ENCODE results near the gene HJV.

DNA sequence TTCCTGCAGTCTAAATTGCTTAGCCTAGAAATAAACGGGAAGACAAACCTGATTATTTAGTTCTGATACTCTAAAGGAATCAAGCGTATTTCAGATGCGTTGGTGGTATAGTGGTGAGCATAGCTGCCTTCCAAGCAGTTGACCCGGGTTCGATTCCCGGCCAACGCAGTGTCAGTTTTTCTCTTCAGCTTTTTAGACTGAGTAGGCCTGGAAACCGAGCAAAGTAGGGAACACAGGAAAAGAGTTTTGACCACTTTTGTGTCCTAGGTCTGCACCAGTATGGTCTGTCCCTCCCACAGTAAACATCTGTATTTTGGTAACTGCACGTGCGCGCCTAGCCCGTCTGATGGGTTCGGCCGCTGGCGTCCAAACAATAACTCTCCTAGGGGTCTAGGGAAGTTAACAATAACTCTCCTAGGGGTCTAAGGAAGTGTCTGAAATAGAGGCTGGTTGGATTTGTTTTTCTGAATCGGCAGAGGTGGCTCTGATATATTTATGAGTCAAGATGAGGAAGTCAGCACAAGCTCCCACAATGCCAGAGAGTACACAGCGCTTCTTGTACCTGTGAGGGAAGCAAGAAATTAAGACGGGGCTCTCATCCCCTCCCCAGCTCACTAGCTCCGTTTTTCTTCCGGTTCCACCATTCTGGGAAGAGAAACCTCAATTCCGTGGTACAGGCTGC is 15.6 kb upstream of the HJV start:
- TF ChIP-seq EZH2 (IDR thresholded peaks at IDR 0.05; ENCODE audit: borderline replicate concordance, low read length), result no peak
- TF ChIP-seq, protein P1, sequence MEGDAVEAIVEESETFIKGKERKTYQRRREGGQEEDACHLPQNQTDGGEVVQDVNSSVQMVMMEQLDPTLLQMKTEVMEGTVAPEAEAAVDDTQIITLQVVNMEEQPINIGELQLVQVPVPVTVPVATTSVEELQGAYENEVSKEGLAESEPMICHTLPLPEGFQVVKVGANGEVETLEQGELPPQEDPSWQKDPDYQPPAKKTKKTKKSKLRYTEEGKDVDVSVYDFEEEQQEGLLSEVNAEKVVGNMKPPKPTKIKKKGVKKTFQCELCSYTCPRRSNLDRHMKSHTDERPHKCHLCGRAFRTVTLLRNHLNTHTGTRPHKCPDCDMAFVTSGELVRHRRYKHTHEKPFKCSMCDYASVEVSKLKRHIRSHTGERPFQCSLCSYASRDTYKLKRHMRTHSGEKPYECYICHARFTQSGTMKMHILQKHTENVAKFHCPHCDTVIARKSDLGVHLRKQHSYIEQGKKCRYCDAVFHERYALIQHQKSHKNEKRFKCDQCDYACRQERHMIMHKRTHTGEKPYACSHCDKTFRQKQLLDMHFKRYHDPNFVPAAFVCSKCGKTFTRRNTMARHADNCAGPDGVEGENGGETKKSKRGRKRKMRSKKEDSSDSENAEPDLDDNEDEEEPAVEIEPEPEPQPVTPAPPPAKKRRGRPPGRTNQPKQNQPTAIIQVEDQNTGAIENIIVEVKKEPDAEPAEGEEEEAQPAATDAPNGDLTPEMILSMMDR (conservative IDR thresholded peaks at IDR 0.05 in 1 of 2, IDR thresholded peaks at IDR 0.05 in 1 of 2; ENCODE audit: extremely low read depth in 1 of 2, insufficient read depth in 1 of 2, low read depth in 1 of 2, low read length in 2 of 2), result no peak
